GM19239 (cell line): ENCODE measurements around the gene ADGRV1.

ENCODE experiments used
- DNase-seq: peaks from one replicate; pipeline ENCODE4 v3.0.0; 2011; ENCODE audit warnings: low spot score; ENCODE audit not compliant: insufficient read length
- FAIRE-seq: peaks from 2 replicates; lab custom pipeline; 2011; peaks lifted over from hg19 to GRCh38; lab: Jason Lieb, UNC

The ADGRV1 gene

GRCh38 chr5:91065496-91065895 lies 506.9 kb downstream of the ADGRV1 start:
- FAIRE-seq (no peak), DNase-seq (no peak)

GRCh38 chr5:91069364-91069763 lies 510.8 kb downstream of the ADGRV1 start:
- DNase-seq: no peak
- FAIRE-seq: no peak

- no peak for FAIRE-seq
- no peak for DNase-seq
Measured at GRCh38 chr5:91070761-91071550, 512.4 kb downstream of the ADGRV1 start.

- no peak for FAIRE-seq
- DNase-seq: no peak
Measured at GRCh38 chr5:91072881-91073280, 514.3 kb downstream of the ADGRV1 start.

- FAIRE-seq (peak; percentile 82), DNase-seq (no peak)
Measured at GRCh38 chr5:91074615-91075014, 516.0 kb downstream of the ADGRV1 start.

GRCh38 chr5:91076138-91076537 lies 517.5 kb downstream of the ADGRV1 start:
- FAIRE-seq (no peak), DNase-seq (no peak)

- no peak for FAIRE-seq
Measured at GRCh38 chr5:91077623-91078022, 519.0 kb downstream of the ADGRV1 start.

GRCh38 chr5:91079037-91079436 lies 520.4 kb downstream of the ADGRV1 start:
- no peak for FAIRE-seq
- DNase-seq: no peak

More at GRCh38 chr5:91077623-91078022, 519.0 kb downstream of the ADGRV1 start:
- no peak for DNase-seq

- FAIRE-seq (no peak), DNase-seq (no peak)
Measured at GRCh38 chr5:91089758-91090157, 531.2 kb downstream of the ADGRV1 start.

GRCh38 chr5:91090995-91091394 lies 532.4 kb downstream of the ADGRV1 start:
- FAIRE-seq (no peak), DNase-seq (no peak)

GRCh38 chr5:91091471-91092234 lies 533.1 kb downstream of the ADGRV1 start:
- FAIRE-seq: no peak
- no peak for DNase-seq

- FAIRE-seq: no peak
Measured at GRCh38 chr5:91092859-91093783, 534.5 kb downstream of the ADGRV1 start.

GRCh38 chr5:91095313-91095712 lies 536.7 kb downstream of the ADGRV1 start:
- no peak for FAIRE-seq
- DNase-seq: no peak

More at GRCh38 chr5:91092859-91093783, 534.5 kb downstream of the ADGRV1 start:
- no peak for DNase-seq

- DNase-seq: no peak
- FAIRE-seq: no peak
Measured at GRCh38 chr5:91095786-91096385, 537.3 kb downstream of the ADGRV1 start.

GRCh38 chr5:91098541-91098940 lies 539.9 kb downstream of the ADGRV1 start:
- DNase-seq (no peak), FAIRE-seq (no peak)

GRCh38 chr5:91101600-91102379 lies 543.2 kb downstream of the ADGRV1 start:
- DNase-seq: peak; percentile 32
- peak; percentile 88 for FAIRE-seq

- FAIRE-seq (no peak), DNase-seq (no peak)
Measured at GRCh38 chr5:91103353-91104061, 544.9 kb downstream of the ADGRV1 start.

GRCh38 chr5:91104062-91104448 lies 545.5 kb downstream of the ADGRV1 start:
- no peak for FAIRE-seq
- no peak for DNase-seq
